H9 (cell line): ENCODE measurements around the gene FPGT. TPM values are rescaled to one million over a fixed set of nuclear protein-coding genes. Genes with fewer than 3 reads are reported as not detected.

ENCODE experiments used
- DNase-seq: peaks from one replicate; pipeline ENCODE4 v3.0.0-alpha.2; 2017
- H2AFZ ChIP-seq: one replicate; pipeline ENCODE4 v1.6.1; 2013; ENCODE audit warnings: mild to moderate bottlenecking, low read length, control low read depth, moderate library complexity
- H2AK5ac ChIP-seq: 2 replicates; pipeline ENCODE4 v1.6.1; 2013; ENCODE audit warnings: low read length, control low read depth, mixed read lengths; ENCODE audit not compliant: insufficient read length
- H2BK120ac ChIP-seq: one replicate; pipeline ENCODE4 v1.6.1; 2013; ENCODE audit warnings: low read depth, mild to moderate bottlenecking, low read length, control low read depth, inconsistent platforms; ENCODE audit not compliant: poor library complexity, severe bottlenecking
- H2BK12ac ChIP-seq: 2 replicates; pipeline ENCODE4 v1.6.1; 2013; ENCODE audit warnings: low read length, control low read depth, mixed read lengths, low read depth; ENCODE audit not compliant: insufficient read length
- H2BK15ac ChIP-seq: 2 replicates; pipeline ENCODE4 v1.6.1; 2013; ENCODE audit warnings: low read depth, low read length, control low read depth
- H2BK20ac ChIP-seq: one replicate; pipeline ENCODE4 v1.6.1; 2013; ENCODE audit warnings: low read depth, mild to moderate bottlenecking, low read length, control low read depth, inconsistent platforms; ENCODE audit not compliant: poor library complexity, severe bottlenecking
- H2BK5ac ChIP-seq: 2 replicates; pipeline ENCODE4 v1.6.1; 2013; ENCODE audit warnings: low read length, control low read depth, mixed read lengths; ENCODE audit not compliant: insufficient read length
- H3K14ac ChIP-seq: 2 replicates; pipeline ENCODE4 v1.6.1; 2013; ENCODE audit warnings: low read length, control low read depth; ENCODE audit not compliant: insufficient read depth
- H3K18ac ChIP-seq: 2 replicates; pipeline ENCODE4 v1.6.1; 2013; ENCODE audit warnings: low read depth, mild to moderate bottlenecking, mixed read lengths, low read length, control low read depth; ENCODE audit not compliant: insufficient read length
- H3K23ac ChIP-seq: 2 replicates; pipeline ENCODE4 v1.6.1; 2013; ENCODE audit warnings: low read length, control low read depth, mixed read lengths, low read depth; ENCODE audit not compliant: insufficient read length
- H3K23me2 ChIP-seq: 2 replicates; pipeline ENCODE4 v1.6.1; 2013; ENCODE audit warnings: low read depth, mild to moderate bottlenecking, mixed read lengths, low read length, control low read depth; ENCODE audit not compliant: insufficient read length, poor library complexity, severe bottlenecking
- H3K27ac ChIP-seq: 2 replicates; pipeline ENCODE4 v1.5.1; 2013; ENCODE audit warnings: low read length, control low read depth, mixed read lengths, low read depth; ENCODE audit not compliant: insufficient read length
- H3K27me3 ChIP-seq: 2 replicates; pipeline ENCODE4 v1.6.1; 2013; ENCODE audit warnings: low read length, control low read depth, inconsistent platforms; ENCODE audit not compliant: insufficient read depth
- H3K4ac ChIP-seq: 2 replicates; pipeline ENCODE4 v1.6.1; 2013; ENCODE audit warnings: low read depth, mild to moderate bottlenecking, control low read depth, inconsistent platforms, low read length, moderate library complexity
- H3K4me1 ChIP-seq: 2 replicates; pipeline ENCODE4 v1.6.1; 2013; ENCODE audit warnings: low read length, control low read depth, inconsistent platforms; ENCODE audit not compliant: insufficient read depth
- H3K4me2 ChIP-seq: 2 replicates; pipeline ENCODE4 v1.6.1; 2013; ENCODE audit warnings: low read length, control low read depth, mixed read lengths; ENCODE audit not compliant: insufficient read length, insufficient read depth
- H3K56ac ChIP-seq: 2 replicates; pipeline ENCODE4 v1.6.1; 2013; ENCODE audit warnings: low read depth, mild to moderate bottlenecking, mixed read lengths, low read length, control low read depth; ENCODE audit not compliant: insufficient read length
- H3K79me1 ChIP-seq: 2 replicates; pipeline ENCODE4 v1.6.1; 2013; ENCODE audit warnings: low read depth, mild to moderate bottlenecking, moderate library complexity, low read length, control low read depth, inconsistent platforms; ENCODE audit not compliant: insufficient read depth, poor library complexity, severe bottlenecking
- H3K79me2 ChIP-seq: 2 replicates; pipeline ENCODE4 v1.6.1; 2013; ENCODE audit warnings: low read length, control low read depth, inconsistent platforms; ENCODE audit not compliant: insufficient read depth
- H3K9ac ChIP-seq: 2 replicates; pipeline ENCODE4 v1.6.1; 2013; ENCODE audit warnings: low read length, control low read depth, mixed read lengths; ENCODE audit not compliant: insufficient read length; ENCODE audit errors: extremely low read depth
- H3K9me3 ChIP-seq: one replicate; pipeline ENCODE4 v1.6.1; 2013; ENCODE audit warnings: low read depth, low read length, inconsistent platforms; ENCODE audit not compliant: control insufficient read depth
- H3T11ph ChIP-seq: one replicate; pipeline ENCODE4 v1.6.1; 2013; ENCODE audit warnings: mild to moderate bottlenecking, low read length, control low read depth, inconsistent platforms
- H4K20me1 ChIP-seq: one replicate; pipeline ENCODE4 v1.6.1; 2013; ENCODE audit not compliant: control insufficient read depth, insufficient read length, insufficient read depth
- H4K5ac ChIP-seq: 2 replicates; pipeline ENCODE4 v1.6.1; 2013; ENCODE audit warnings: low read depth, mild to moderate bottlenecking, mixed read lengths, low read length, control low read depth; ENCODE audit not compliant: insufficient read length
- H4K8ac ChIP-seq: replicated peaks from 2 replicates; pipeline ENCODE4 v1.6.1; 2013; ENCODE audit warnings: low read length, control low read depth, mixed read lengths, low read depth; ENCODE audit not compliant: insufficient read length
- H4K91ac ChIP-seq: 2 replicates; pipeline ENCODE4 v1.6.1; 2013; ENCODE audit warnings: low read depth, mild to moderate bottlenecking, moderate library complexity, mixed read lengths, low read length, control low read depth; ENCODE audit not compliant: insufficient read length
- H3K27ac Mint-ChIP-seq, 3 experiments: 2 replicates in 2 of 3; 3 replicates in 1 of 3; pipeline ENCODE4 v1.8.0; 2020 to 2021; ENCODE audit warnings: mixed read lengths in 3 of 3, mild to moderate bottlenecking in 1 of 3, moderate library complexity in 1 of 3
- H3K27me3 Mint-ChIP-seq: 2 replicates; pipeline ENCODE4 v1.8.0; 2021; ENCODE audit warnings: low read depth, mild to moderate bottlenecking, moderate library complexity, mixed read lengths
- H3K36me3 Mint-ChIP-seq, 3 experiments: 2 replicates in 2 of 3; 3 replicates in 1 of 3; pipeline ENCODE4 v1.8.0; 2020 to 2021; ENCODE audit warnings: low read depth in 3 of 3, mixed read lengths in 3 of 3; ENCODE audit not compliant: insufficient read depth in 1 of 3
- H3K4me1 Mint-ChIP-seq, 2 experiments: 2 replicates each; pipeline ENCODE4 v1.8.0; 2020; ENCODE audit warnings: mixed read lengths in 2 of 2
- H3K4me3 Mint-ChIP-seq, 2 experiments: 2 replicates in 1 of 2; 3 replicates in 1 of 2; pipeline ENCODE4 v1.8.0; 2020 to 2021; ENCODE audit warnings: mild to moderate bottlenecking in 2 of 2, mixed read lengths in 2 of 2, moderate library complexity in 1 of 2
- H3K9me3 Mint-ChIP-seq, 2 experiments: 2 replicates in 1 of 2; 3 replicates in 1 of 2; pipeline ENCODE4 v1.8.0; 2020; ENCODE audit warnings: mild to moderate bottlenecking in 2 of 2, mixed read lengths in 2 of 2, moderate library complexity in 1 of 2
- WGBS: extraction: QIAGEN DNeasy Blood & Tissue Kit; methylation state at CpG from one replicate; pipeline ENCODE4 v1.1.7; 2013; ENCODE audit warnings: missing lambda C conversion rate, low lambda C conversion rate, mixed read lengths; ENCODE audit not compliant: insufficient read length; ENCODE audit errors: extremely low coverage; 5-methylcytosine and 5-hydroxymethylcytosine counted together
- total RNA-seq: library from RNA; stranded (reverse); gene quantifications from 2 replicates; pipeline ENCODE4 v1.2.1, GENCODE V29; 2021
- TF ChIP-seq, protein P1 (sequence below): fragments of 200-600 bp; sonication (generic); conservative IDR thresholded peaks from 3 replicates; pipeline ENCODE4 v1.8.0; 2021; ENCODE audit warnings: antibody characterized with exemption, mild to moderate bottlenecking

The FPGT gene
- total RNA-seq, 1 experiment from 2014 or later: 5.2 TPM

DNA sequence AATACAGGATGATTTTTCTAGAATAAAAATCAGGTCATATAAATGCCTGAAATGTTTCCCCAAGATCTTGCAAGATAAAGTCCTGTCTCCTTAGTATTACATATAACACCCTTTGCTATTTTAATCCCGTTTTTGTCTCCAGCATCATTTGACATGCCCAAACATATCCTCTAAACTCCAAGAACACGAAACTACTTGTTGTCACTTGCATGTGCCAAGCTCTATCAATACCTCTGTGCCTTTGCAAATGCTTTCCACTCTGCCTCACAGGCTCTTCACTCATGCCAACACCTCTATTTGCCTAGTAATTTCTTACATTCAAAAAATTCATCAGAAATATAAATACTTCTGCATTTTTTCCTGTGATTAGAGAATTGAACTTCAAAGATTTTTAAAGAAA is 38.0 kb upstream of the FPGT start:
- H3K27me3 ChIP-seq: no peaks in the 10 kb centered on the region
- H2AK5ac ChIP-seq: no peak overlapping the region
- Mint-ChIP-seq H3K36me3 (no peaks in the 10 kb centered on the region), H3K27me3 (peaks cover 3% of the 10 kb centered on the region; the same call in 1 of the 2 replicates), H3K4me3 (no peak overlapping the region), H3K9me3 (no peaks in the 10 kb centered on the region), H3K4me1 (no peaks in the 10 kb centered on the region), H3K27ac (no peak overlapping the region)
- H3K23ac ChIP-seq: no peak overlapping the region
- no peak overlapping the region for H3K14ac ChIP-seq
- H3K4me1 ChIP-seq: no peaks in the 10 kb centered on the region
- H2BK15ac ChIP-seq: no peak overlapping the region
- H3K79me1 ChIP-seq: no peaks in the 10 kb centered on the region
- H2BK5ac ChIP-seq: no peak overlapping the region
- no peak for DNase-seq
- H3K18ac ChIP-seq: no peak overlapping the region
- H4K5ac ChIP-seq: no peak overlapping the region
- H3K23me2 ChIP-seq: no peaks in the 10 kb centered on the region
- no peak overlapping the region for H3K9ac ChIP-seq
- no peak overlapping the region for H3K56ac ChIP-seq
- H2BK20ac ChIP-seq: no peak overlapping the region
- H3K4me2 ChIP-seq: no peak overlapping the region
- H3K4ac ChIP-seq: no peak overlapping the region
- no peak overlapping the region for H2AFZ ChIP-seq
- H4K20me1 ChIP-seq: no peaks in the 10 kb centered on the region
- no peaks in the 10 kb centered on the region for H3K79me2 ChIP-seq
- H4K8ac ChIP-seq: no peak overlapping the region
- no peak overlapping the region for H3T11ph ChIP-seq
- no peak overlapping the region for H2BK12ac ChIP-seq
- no peaks in the 10 kb centered on the region for H3K9me3 ChIP-seq
- H4K91ac ChIP-seq: no peak overlapping the region
- TF ChIP-seq, protein P1, sequence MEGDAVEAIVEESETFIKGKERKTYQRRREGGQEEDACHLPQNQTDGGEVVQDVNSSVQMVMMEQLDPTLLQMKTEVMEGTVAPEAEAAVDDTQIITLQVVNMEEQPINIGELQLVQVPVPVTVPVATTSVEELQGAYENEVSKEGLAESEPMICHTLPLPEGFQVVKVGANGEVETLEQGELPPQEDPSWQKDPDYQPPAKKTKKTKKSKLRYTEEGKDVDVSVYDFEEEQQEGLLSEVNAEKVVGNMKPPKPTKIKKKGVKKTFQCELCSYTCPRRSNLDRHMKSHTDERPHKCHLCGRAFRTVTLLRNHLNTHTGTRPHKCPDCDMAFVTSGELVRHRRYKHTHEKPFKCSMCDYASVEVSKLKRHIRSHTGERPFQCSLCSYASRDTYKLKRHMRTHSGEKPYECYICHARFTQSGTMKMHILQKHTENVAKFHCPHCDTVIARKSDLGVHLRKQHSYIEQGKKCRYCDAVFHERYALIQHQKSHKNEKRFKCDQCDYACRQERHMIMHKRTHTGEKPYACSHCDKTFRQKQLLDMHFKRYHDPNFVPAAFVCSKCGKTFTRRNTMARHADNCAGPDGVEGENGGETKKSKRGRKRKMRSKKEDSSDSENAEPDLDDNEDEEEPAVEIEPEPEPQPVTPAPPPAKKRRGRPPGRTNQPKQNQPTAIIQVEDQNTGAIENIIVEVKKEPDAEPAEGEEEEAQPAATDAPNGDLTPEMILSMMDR: no peak
- no peak overlapping the region for H3K27ac ChIP-seq
- no CpG with 5 or more reads among the region's 2 CpGs for WGBS
- no peak overlapping the region for H2BK120ac ChIP-seq
